Upper lobe of left lung (tissue), 4 donors: ENCODE measurements around the gene TACC2.

ENCODE experiments used
- CTCF ChIP-seq, 6 experiments: fragments of 450-650 bp in 4 of 6; fragments of 200-600 bp in 2 of 6; sonication (generic) in 2 of 6; IDR thresholded peaks; one replicate each; pipeline ENCODE4 v1.5.1; 2016 to 2019; ENCODE audit warnings: antibody characterized with exemption in 6 of 6
- EP300 ChIP-seq, 4 donors: sonication (generic); formaldehyde crosslinking; IDR thresholded peaks; one replicate each; pipeline ENCODE4 v1.5.1; 2017; ENCODE audit warnings: antibody characterized with exemption in 4 of 4, control low read depth in 2 of 4
- POLR2A ChIP-seq, 4 donors: fragments of 450-650 bp; IDR thresholded peaks; one replicate each; pipeline ENCODE4 v1.5.1; 2016 to 2017; ENCODE audit warnings: antibody characterized with exemption in 4 of 4, mild to moderate bottlenecking in 2 of 4

- TF ChIP-seq CTCF (IDR thresholded peaks at IDR 0.05), result no peak
- no peak for TF ChIP-seq EP300 (IDR thresholded peaks at IDR 0.05)
- no peak for TF ChIP-seq POLR2A (IDR thresholded peaks at IDR 0.05)
Observed at GRCh38 chr10:122303271-122304053, 314.5 kb downstream of the TACC2 start.
